Fibroblast of the aortic adventitia (primary cell): ENCODE measurements around the gene EIF5A. TPM values are rescaled to one million over a fixed set of nuclear protein-coding genes. Genes with fewer than 3 reads are reported as not detected.

Experiments used
- DNase-seq: peaks from one replicate; pipeline ENCODE4 v3.0.0-alpha.2; 2010; ENCODE audit warnings: low read depth
- H3K4me3 ChIP-seq: 2 replicates; pipeline ENCODE4 v1.5.1; 2011; ENCODE audit warnings: low read depth, mild to moderate bottlenecking, control low read depth, low read length, moderate library complexity
- CTCF ChIP-seq: IDR thresholded peaks from 2 replicates; pipeline ENCODE4 v1.5.1; 2011; ENCODE audit warnings: mild to moderate bottlenecking, low read length, control low read depth, inconsistent platforms; ENCODE audit not compliant: insufficient read depth
- total RNA-seq: library from RNA; depleted of rRNA; stranded (reverse); fragments of >200 nt; gene quantifications from 2 replicates; pipeline ENCODE4 v1.2.3, GENCODE V29; 2012; ENCODE audit warnings: low replicate concordance

The EIF5A gene
- total RNA-seq, 1 donor, result 1,006 TPM

DNA sequence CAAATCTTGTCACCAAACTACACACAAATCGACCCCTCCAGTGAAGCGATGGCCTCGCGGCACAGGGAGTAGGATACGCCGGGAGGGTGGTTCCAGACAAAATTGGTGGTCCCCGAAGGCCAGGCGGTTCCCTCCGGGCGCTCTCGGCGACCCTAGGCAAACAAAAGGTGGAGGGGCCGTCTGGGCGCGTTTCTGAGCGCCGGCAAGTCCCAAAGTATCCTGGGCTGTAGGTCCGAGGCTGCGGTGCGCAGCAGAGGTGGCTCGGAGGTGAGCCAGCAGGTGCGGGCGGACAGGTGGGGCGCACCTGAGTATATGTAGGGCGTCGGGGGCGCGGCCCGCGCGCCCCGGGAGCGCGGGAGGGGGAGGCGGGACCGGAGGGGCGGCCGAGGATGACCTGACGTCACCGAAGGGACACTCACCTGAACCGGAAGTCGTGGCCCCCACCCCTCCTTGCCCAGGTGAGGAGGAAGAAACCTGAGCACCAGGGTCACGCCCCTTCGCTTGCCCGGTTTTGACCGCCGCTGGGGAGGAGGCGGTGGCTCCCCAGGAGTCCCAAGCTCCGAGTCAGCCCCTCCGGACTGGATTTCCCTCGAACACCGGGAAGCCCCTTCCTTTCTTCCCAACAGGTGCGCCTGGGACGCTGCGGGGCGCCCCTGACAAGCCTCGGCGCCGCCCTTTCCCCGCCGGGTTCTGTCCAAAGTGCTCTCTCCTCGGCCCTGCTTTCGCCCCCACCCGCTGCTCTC lies 45.1 kb upstream of the EIF5A start, which contains the start of gene CLDN7:
Gene CLDN7, minus strand, starts transcription at position 287 of the 743 bp plus-strand sequence. CDS start 435 bp downstream, outside the sequence.
- peak within 1 kb of the TSS; percentile 22 for H3K4me3 ChIP-seq

GRCh38 chr17:7262935-7263800 lies 44.3 kb upstream of the EIF5A start:
- peak overlapping the region; percentile 22 for H3K4me3 ChIP-seq
- no peak for TF ChIP-seq CTCF
- no peak for DNase-seq

More for the DNA sequence above, 45.1 kb upstream of the EIF5A start, which contains the start of gene CLDN7:
- DNase-seq, result no peak
- TF ChIP-seq CTCF, result no peak

DNA sequence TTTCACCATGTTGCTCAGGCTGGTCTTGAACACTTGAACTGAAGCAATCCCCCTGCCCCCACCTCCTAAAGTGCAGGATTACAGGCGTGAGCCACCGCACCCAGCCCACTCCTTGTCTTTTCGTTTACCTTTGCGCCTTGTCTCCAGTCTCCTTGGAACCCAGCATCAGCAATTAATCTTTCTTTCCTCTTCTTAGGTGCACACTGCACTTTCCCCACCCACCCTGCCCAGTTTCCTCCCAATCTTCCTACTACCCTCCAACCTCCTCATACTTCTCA lies 43.7 kb upstream of the EIF5A start:
- no peak for TF ChIP-seq CTCF
- DNase-seq, result no peak
- no peak overlapping the region for H3K4me3 ChIP-seq

- no peak for DNase-seq
Measured at GRCh38 chr17:7266784-7267183, 40.6 kb upstream of the EIF5A start.

GRCh38 chr17:7279448-7279847 lies 28.0 kb upstream of the EIF5A start:
- TF ChIP-seq CTCF, result no peak
- no peak overlapping the region for H3K4me3 ChIP-seq
- DNase-seq, result no peak

More at GRCh38 chr17:7266784-7267183, 40.6 kb upstream of the EIF5A start:
- TF ChIP-seq CTCF, result no peak
- no peak overlapping the region for H3K4me3 ChIP-seq

- DNase-seq, result peak; percentile 82
- H3K4me3 ChIP-seq, result peak overlapping the region; percentile 59
- TF ChIP-seq CTCF, result peak; percentile 95
Measured at GRCh38 chr17:7280519-7281073, 26.8 kb upstream of the EIF5A start.
